Retinal pigment epithelial cell (primary cell): ENCODE data around the gene SCAF4.
A peak's percentile ranks its signal among the peaks of the same experiment; 100 is the strongest.

Experiments
- DNase-seq: peaks from one replicate; pipeline ENCODE4 v3.0.0-alpha.2; 2010; ENCODE audit warnings: low read depth
- H3K4me3 ChIP-seq: 2 replicates; pipeline ENCODE4 v1.5.1; 2011; ENCODE audit warnings: mild to moderate bottlenecking, low read length, control low read depth, moderate library complexity
- CTCF ChIP-seq: conservative IDR thresholded peaks from 2 replicates; pipeline ENCODE4 v1.5.1; 2011; ENCODE audit warnings: low read depth, low read length, control low read depth, inconsistent platforms

Gene SCAF4

GRCh38 chr21:31728952-31729351, 3.0 kb downstream of the SCAF4 start:
- no peak for TF ChIP-seq CTCF
- H3K4me3 ChIP-seq: peak overlapping the region; percentile 95
- DNase-seq: no peak

GRCh38 chr21:31728191-31728590, 3.7 kb downstream of the SCAF4 start:
- TF ChIP-seq CTCF: no peak
- no peak overlapping the region for H3K4me3 ChIP-seq

DNA sequence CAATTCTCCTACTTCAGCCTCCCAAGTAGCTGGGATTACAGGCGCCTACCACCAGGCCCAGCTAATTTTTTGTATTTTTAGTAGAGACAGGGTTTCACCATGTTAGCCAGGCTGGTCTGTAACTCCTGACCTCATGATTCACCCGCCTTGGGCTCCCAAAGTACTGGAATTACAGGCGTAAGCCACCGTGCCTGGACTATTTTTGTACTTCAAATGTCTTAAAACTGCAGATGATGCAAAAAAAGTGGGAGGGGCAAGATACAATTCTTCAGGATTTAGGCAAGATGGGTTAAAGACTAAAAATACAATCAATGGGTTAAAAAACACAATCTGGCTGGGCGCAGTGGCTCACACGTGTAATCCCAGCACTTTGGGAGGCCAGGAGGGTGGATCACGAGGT, 4.7 kb downstream of the SCAF4 start:
- no peak for DNase-seq
- TF ChIP-seq CTCF: no peak

More at GRCh38 chr21:31728191-31728590, 3.7 kb downstream of the SCAF4 start:
- DNase-seq: no peak

DNA sequence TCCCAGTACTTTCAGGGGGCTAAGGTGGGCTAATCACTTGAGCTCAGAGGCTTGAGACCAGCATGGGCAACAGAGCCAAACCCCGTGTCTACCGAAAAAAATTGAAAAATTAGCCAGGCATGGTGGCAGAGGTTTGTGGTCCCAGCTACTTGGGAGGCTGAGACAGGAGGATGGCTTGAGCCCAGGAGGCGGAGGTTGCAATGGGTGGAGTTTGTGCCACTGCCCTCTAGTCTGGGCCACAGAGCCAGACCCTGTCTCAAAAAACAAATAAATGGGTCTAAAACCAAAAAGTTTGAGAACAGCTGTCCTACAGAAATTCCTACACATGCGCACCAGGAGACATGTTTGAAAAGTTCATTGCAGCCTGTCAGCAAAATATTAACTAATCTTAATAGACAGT, 5.5 kb downstream of the SCAF4 start:
- H3K4me3 ChIP-seq: no peak overlapping the region
- no peak for TF ChIP-seq CTCF
- no peak for DNase-seq

More for the DNA sequence above, 4.7 kb downstream of the SCAF4 start:
- no peak overlapping the region for H3K4me3 ChIP-seq

- H3K4me3 ChIP-seq: no peak overlapping the region
- no peak for TF ChIP-seq CTCF
- no peak for DNase-seq
These were observed 6.6 kb downstream of the SCAF4 start for GRCh38 chr21:31725202-31725839.

DNA sequence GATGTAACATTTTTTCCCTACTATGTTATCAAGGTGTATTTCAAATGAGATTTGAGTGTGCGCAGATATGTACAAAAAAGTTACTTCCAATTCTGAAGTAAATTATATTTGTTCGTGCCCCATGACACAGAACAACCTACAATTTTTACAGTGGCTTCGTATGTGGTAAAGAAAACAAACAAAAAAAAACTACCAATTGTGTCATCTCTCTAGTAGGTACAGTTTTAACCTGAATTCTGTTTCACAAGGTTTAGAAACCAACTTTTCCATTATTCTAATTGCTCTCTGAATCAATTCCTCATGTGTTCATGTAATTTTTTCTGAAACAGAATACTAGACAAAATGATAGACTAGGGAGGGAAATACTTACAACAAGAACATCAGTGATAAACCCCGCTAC, 7.4 kb downstream of the SCAF4 start:
- DNase-seq: no peak
- TF ChIP-seq CTCF: no peak
- no peak overlapping the region for H3K4me3 ChIP-seq

GRCh38 chr21:31721381-31721780, 10.5 kb downstream of the SCAF4 start:
- DNase-seq: no peak
- H3K4me3 ChIP-seq: no peak overlapping the region
- TF ChIP-seq CTCF: no peak
